B cell (primary cell): ENCODE data around the gene HAVCR2. TPM values are rescaled to one million over a fixed set of nuclear protein-coding genes. Genes with fewer than 3 reads are reported as not detected.
"Not testable (repeated sequence)": the region's sequence is repeated elsewhere in the genome, so short reads cannot be mapped to it uniquely, and the experiment has no call there.

Source experiments
- ATAC-seq: fragments of 200-7000 bp; cut with Tn5 transposase; one replicate; pipeline ENCODE4 v1.10.0; 2021; ENCODE audit warnings: low read depth, mild to moderate bottlenecking, moderate number of reproducible peaks, moderate library complexity
- CTCF ChIA-PET: fragments of 350-600 bp; sonication (Branson Sonifier 250); formaldehyde crosslinking; loops from one replicate; lab custom pipeline; 2021; ENCODE audit warnings: antibody characterized with exemption, inconsistent platforms; lab: Charles Lee
- POLR2A ChIA-PET: fragments of 350-600 bp; sonication (Branson Sonifier 250); formaldehyde crosslinking; loops from one replicate; lab custom pipeline; 2021; ENCODE audit warnings: antibody characterized with exemption; lab: Charles Lee
- DNase-seq: peaks from one replicate; pipeline ENCODE4 v3.0.0; 2013
- H2AFZ ChIP-seq: 2 replicates; pipeline ENCODE4 v1.6.1; 2012; ENCODE audit warnings: mild to moderate bottlenecking, low read depth, low read length; ENCODE audit not compliant: insufficient read depth, poor library complexity, severe bottlenecking
- H3K27ac ChIP-seq, 2 donors: 1 replicate in 1 of 2; 2 replicates in 1 of 2; pipeline ENCODE4 v1.5.1; 2012 to 2013; ENCODE audit warnings: low read length in 2 of 2, mild to moderate bottlenecking in 2 of 2, moderate library complexity in 1 of 2
- H3K27me3 ChIP-seq, 4 experiments: fragments of 200-600 bp in 1 of 4; sonication (generic) in 1 of 4; replicated peaks in 1 of 4; 1 replicate in 2 of 4; 2 replicates in 2 of 4; pipeline versions ENCODE4 v1.6.1 to v1.7.0; 2013 to 2016; ENCODE audit warnings: low read length in 3 of 4, mild to moderate bottlenecking in 2 of 4, mixed read lengths in 1 of 4, moderate library complexity in 1 of 4; ENCODE audit not compliant: insufficient read depth in 4 of 4, control insufficient read depth in 3 of 4; ENCODE audit errors: control extremely low read depth in 1 of 4
- H3K36me3 ChIP-seq, 2 experiments: replicated peaks in 1 of 2; 1 replicate in 1 of 2; 2 replicates in 1 of 2; pipeline versions ENCODE4 v1.6.1 to v1.7.1; 2013; ENCODE audit warnings: low read length in 1 of 2; ENCODE audit not compliant: insufficient read depth in 2 of 2, control insufficient read depth in 1 of 2; ENCODE audit errors: control extremely low read depth in 1 of 2, extremely low read depth in 1 of 2
- H3K4me1 ChIP-seq, 2 donors: fragments of 200-600 bp in 1 of 2; sonication (generic) in 1 of 2; 1 replicate in 1 of 2; 2 replicates in 1 of 2; pipeline versions ENCODE4 v1.5.1 to v1.6.1; 2013 to 2017; ENCODE audit warnings: low read length in 2 of 2; ENCODE audit not compliant: control insufficient read depth in 2 of 2, insufficient read depth in 2 of 2
- H3K4me2 ChIP-seq: replicated peaks from 2 replicates; pipeline ENCODE3; 2012; ENCODE audit warnings: mild to moderate bottlenecking, low read depth, low read length; ENCODE audit not compliant: poor library complexity, severe bottlenecking
- H3K4me3 ChIP-seq, 5 experiments: fragments of 200-600 bp in 1 of 5; sonication (generic) in 1 of 5; 1 replicate in 3 of 5; 2 replicates in 2 of 5; pipeline versions ENCODE4 v1.5.1 to v1.7.0; 2011 to 2016; ENCODE audit warnings: low read length in 4 of 5, mild to moderate bottlenecking in 4 of 5, low read depth in 2 of 5, control low read depth in 1 of 5, moderate library complexity in 1 of 5; ENCODE audit not compliant: insufficient read depth in 1 of 5; ENCODE audit errors: control extremely low read depth in 1 of 5, extremely low read depth in 1 of 5
- H3K79me2 ChIP-seq: fragments of 200-600 bp; sonication (generic); one replicate; pipeline ENCODE4 v1.6.0; 2016; ENCODE audit warnings: low read length; ENCODE audit not compliant: control insufficient read depth, insufficient read depth
- H3K9ac ChIP-seq: fragments of 200-600 bp; sonication (generic); 2 replicates; pipeline ENCODE4 v1.6.1; 2017; ENCODE audit warnings: mild to moderate bottlenecking, low read length, moderate library complexity
- H3K9me3 ChIP-seq, 3 donors: one replicate each; pipeline versions ENCODE4 v1.6.1 to v1.7.1; 2013; ENCODE audit warnings: low read length in 2 of 3; ENCODE audit not compliant: control insufficient read depth in 2 of 3, insufficient read depth in 1 of 3; ENCODE audit errors: control extremely low read depth in 1 of 3
- H4K20me1 ChIP-seq: 2 replicates; pipeline ENCODE4 v1.6.0; 2012; ENCODE audit warnings: mild to moderate bottlenecking, low read length; ENCODE audit not compliant: insufficient read depth, control insufficient read depth, poor library complexity, severe bottlenecking
- H3K27ac Mint-ChIP-seq: one replicate; pipeline ENCODE4 v1.8.0; 2021; ENCODE audit warnings: mixed read lengths
- H3K27me3 Mint-ChIP-seq: one replicate; pipeline ENCODE4 v1.8.0; 2021; ENCODE audit warnings: mixed read lengths
- H3K4me1 Mint-ChIP-seq: one replicate; pipeline ENCODE4 v1.8.0; 2021; ENCODE audit warnings: mixed read lengths
- H3K4me3 Mint-ChIP-seq: one replicate; pipeline ENCODE4 v1.8.0; 2021; ENCODE audit warnings: mixed read lengths
- H3K9me3 Mint-ChIP-seq: one replicate; pipeline ENCODE4 v1.8.0; 2022; ENCODE audit warnings: mixed read lengths; ENCODE audit not compliant: insufficient read depth
- EZH2 ChIP-seq: IDR thresholded peaks from 2 replicates; pipeline ENCODE4 v1.6.1; 2012; ENCODE audit warnings: borderline replicate concordance, low read depth, mild to moderate bottlenecking, moderate library complexity, low read length; ENCODE audit not compliant: insufficient read depth, poor library complexity, severe bottlenecking
- WGBS: methylation state at CpG from one replicate; pipeline ENCODE4 v1.1.5; 2013; ENCODE audit warnings: missing lambda C conversion rate; ENCODE audit not compliant: insufficient coverage; 5-methylcytosine and 5-hydroxymethylcytosine counted together
- intact Hi-C: fragments of 100-400 bp; cut with micrococcal nuclease; formaldehyde crosslinking; loops from one replicate; pipeline ENCODE4 v1.10.0; 2022
- polyA plus RNA-seq: library from polyadenylated mRNA; depleted of rRNA; stranded (reverse); fragments of >200 nt; gene quantifications from 2 replicates; pipeline ENCODE4 v1.2.3, GENCODE V29; 2012
- total RNA-seq, 2 donors: library from RNA; stranded (reverse); fragments of 120-200 nt in 1 of 2; gene quantifications; 1 replicate in 1 of 2; 2 replicates in 1 of 2; pipeline versions ENCODE4 v1.2.3 to v1.2.4, GENCODE V29; 2013 to 2022
- TF ChIP-seq, protein P1 (sequence below): fragments of 200-600 bp; IDR thresholded peaks from one replicate; pipeline ENCODE4 v1.8.0; 2022; ENCODE audit warnings: antibody characterized with exemption, mild to moderate bottlenecking

HAVCR2 gene
- total and polyA plus RNA-seq, 2 donors (not counting 1 experiment from before 2014, with no cell fraction given) = 0.64 to 2.3 TPM

- H3K27ac ChIP-seq = no peak within 1 kb of the TSS
- no peaks in the 10 kb centered on the region for H3K27me3 ChIP-seq
- no peaks in the 10 kb centered on the region for H3K4me1 ChIP-seq
- intact Hi-C loops = no loop called here
- TF ChIP-seq EZH2 = no peak
- TF ChIP-seq, protein P1, sequence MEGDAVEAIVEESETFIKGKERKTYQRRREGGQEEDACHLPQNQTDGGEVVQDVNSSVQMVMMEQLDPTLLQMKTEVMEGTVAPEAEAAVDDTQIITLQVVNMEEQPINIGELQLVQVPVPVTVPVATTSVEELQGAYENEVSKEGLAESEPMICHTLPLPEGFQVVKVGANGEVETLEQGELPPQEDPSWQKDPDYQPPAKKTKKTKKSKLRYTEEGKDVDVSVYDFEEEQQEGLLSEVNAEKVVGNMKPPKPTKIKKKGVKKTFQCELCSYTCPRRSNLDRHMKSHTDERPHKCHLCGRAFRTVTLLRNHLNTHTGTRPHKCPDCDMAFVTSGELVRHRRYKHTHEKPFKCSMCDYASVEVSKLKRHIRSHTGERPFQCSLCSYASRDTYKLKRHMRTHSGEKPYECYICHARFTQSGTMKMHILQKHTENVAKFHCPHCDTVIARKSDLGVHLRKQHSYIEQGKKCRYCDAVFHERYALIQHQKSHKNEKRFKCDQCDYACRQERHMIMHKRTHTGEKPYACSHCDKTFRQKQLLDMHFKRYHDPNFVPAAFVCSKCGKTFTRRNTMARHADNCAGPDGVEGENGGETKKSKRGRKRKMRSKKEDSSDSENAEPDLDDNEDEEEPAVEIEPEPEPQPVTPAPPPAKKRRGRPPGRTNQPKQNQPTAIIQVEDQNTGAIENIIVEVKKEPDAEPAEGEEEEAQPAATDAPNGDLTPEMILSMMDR = no peak
- no peaks in the 10 kb centered on the region for H3K9me3 ChIP-seq
- no peaks in the 10 kb centered on the region for H3K36me3 ChIP-seq
- no peak within 1 kb of the TSS for H3K9ac ChIP-seq
- H4K20me1 ChIP-seq = no peaks in the 10 kb centered on the region
- no peak within 1 kb of the TSS for H2AFZ ChIP-seq
- DNase-seq (no peak), ATAC-seq (no peak)
- no peak within 1 kb of the TSS for H3K4me2 ChIP-seq
- Mint-ChIP-seq H3K9me3 (no peaks in the 10 kb centered on the region), H3K4me3 (no peak within 1 kb of the TSS), H3K27ac (no peak within 1 kb of the TSS), H3K27me3 (peaks cover 6% of the 10 kb centered on the region), H3K4me1 (no peaks in the 10 kb centered on the region)
- no peak within 1 kb of the TSS for H3K4me3 ChIP-seq
- 83% methylated on average over 5 of the region's 9 CpGs for WGBS
- H3K79me2 ChIP-seq = no peaks in the 10 kb centered on the region
- ChIA-PET POLR2A (no interaction called here), CTCF (no interaction called here)
Measured at GRCh38 chr5:157059093-157059539, 49.7 kb downstream of the HAVCR2 start, which contains the start of gene HAVCR1. HAVCR1 (minus strand) TSS chr5:157059116; CDS start chr5:157057943, 1,173 bp downstream.

GRCh38 chr5:157057459-157058370, 51.1 kb downstream of the HAVCR2 start:
- peaks cover 6% of the 10 kb centered on the region for H3K27me3 Mint-ChIP-seq
- WGBS = 91% methylated on average over 8 of the region's 11 CpGs
- intact Hi-C loops = no loop called here
- Histone ChIP-seq H4K20me1 (no peaks in the 10 kb centered on the region), H2AFZ (no peak overlapping the region), H3K4me2 (no peak overlapping the region), H3K27ac (no peak overlapping the region), H3K36me3 (no peaks in the 10 kb centered on the region), H3K79me2 (no peaks in the 10 kb centered on the region), H3K27me3 (no peaks in the 10 kb centered on the region), H3K4me3 (no peak overlapping the region), H3K9ac (no peak overlapping the region), H3K9me3 (no peaks in the 10 kb centered on the region), H3K4me1 (no peaks in the 10 kb centered on the region)
- H3K9me3 Mint-ChIP-seq = no peaks in the 10 kb centered on the region
- TF ChIP-seq, protein P1 = no peak
- TF ChIP-seq EZH2 = no peak
- ChIA-PET POLR2A (no interaction called here), CTCF (no interaction called here)
- no peak overlapping the region for H3K27ac Mint-ChIP-seq
- no peak for DNase-seq
- no peak for ATAC-seq
- H3K4me1 Mint-ChIP-seq = no peaks in the 10 kb centered on the region
- no peak overlapping the region for H3K4me3 Mint-ChIP-seq

DNA sequence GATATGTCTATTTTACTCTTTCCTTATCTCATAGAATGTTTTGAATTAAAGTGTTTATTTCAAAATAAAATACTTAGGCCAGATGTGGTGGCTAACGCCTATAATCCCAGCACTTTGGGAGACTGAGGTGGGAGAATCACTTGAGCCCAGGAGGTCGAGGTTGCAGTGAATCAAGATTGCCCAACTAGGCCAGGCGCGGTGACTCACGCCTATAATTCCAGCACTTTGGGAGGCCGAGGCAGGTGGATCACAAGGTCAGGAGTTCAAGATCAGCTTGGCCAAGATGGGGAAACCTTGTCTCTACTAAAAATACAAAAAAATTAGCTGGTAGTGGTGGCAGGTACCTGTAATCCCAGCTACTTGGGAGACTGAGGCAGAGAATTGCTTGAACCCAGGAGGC, 52.0 kb downstream of the HAVCR2 start:
- ATAC-seq, H3K4me3 Mint-ChIP-seq, H3K9me3 Mint-ChIP-seq, CTCF ChIA-PET, H3K27me3 Mint-ChIP-seq, H3K9ac ChIP-seq, H3K27ac ChIP-seq, H3K4me1 Mint-ChIP-seq, H3K27me3 ChIP-seq, POLR2A ChIA-PET, H3K27ac Mint-ChIP-seq, H4K20me1 ChIP-seq, H3K4me3 ChIP-seq, H3K9me3 ChIP-seq, H3K79me2 ChIP-seq, H3K4me1 ChIP-seq, intact Hi-C loops, DNase-seq, H3K36me3 ChIP-seq, H2AFZ ChIP-seq, H3K4me2 ChIP-seq: not testable (repeated sequence)
- WGBS = 88% methylated on average over 2 of the region's 6 CpGs
